Activated CD4-positive, alpha-beta T cell treated with anti-CD3 and anti-CD28 coated beads, Interleukin-2, amount 10 ng/mL, durations not matched to agents 24 days and 14 days (primary cell): ENCODE results near the gene KLK7. TPM values are rescaled to one million over a fixed set of nuclear protein-coding genes. Genes with fewer than 3 reads are reported as not detected.
"Not testable (repeated sequence)": the region's sequence is repeated elsewhere in the genome, so short reads cannot be mapped to it uniquely, and the experiment has no call there.

Source experiments
- DNase-seq: peaks from one replicate; pipeline ENCODE4 v3.0.0; 2022
- H3K27ac Mint-ChIP-seq: one replicate; pipeline ENCODE4 v1.8.0; 2022; ENCODE audit warnings: mild to moderate bottlenecking, mixed read lengths
- H3K27me3 Mint-ChIP-seq: one replicate; pipeline ENCODE4 v1.8.0; 2022; ENCODE audit warnings: mixed read lengths
- H3K36me3 Mint-ChIP-seq: one replicate; pipeline ENCODE4 v1.8.0; 2022; ENCODE audit warnings: low read depth, mild to moderate bottlenecking, mixed read lengths
- H3K4me1 Mint-ChIP-seq: one replicate; pipeline ENCODE4 v1.8.0; 2021; ENCODE audit warnings: mixed read lengths
- H3K4me3 Mint-ChIP-seq: one replicate; pipeline ENCODE4 v1.8.0; 2022; ENCODE audit warnings: mild to moderate bottlenecking, moderate library complexity, mixed read lengths
- H3K9me3 Mint-ChIP-seq: one replicate; pipeline ENCODE4 v1.8.0; 2021; ENCODE audit warnings: mixed read lengths
- intact Hi-C: fragments of 100-400 bp; cut with micrococcal nuclease; formaldehyde crosslinking; loops from one replicate; pipeline ENCODE4 v1.15.1; 2023
- total RNA-seq: library from RNA; stranded (reverse); gene quantifications from 2 replicates; pipeline ENCODE4 v1.2.3, GENCODE V29; 2022

Gene KLK7
- total RNA-seq, 1 donor from 2014 or later, result not detected

DNA sequence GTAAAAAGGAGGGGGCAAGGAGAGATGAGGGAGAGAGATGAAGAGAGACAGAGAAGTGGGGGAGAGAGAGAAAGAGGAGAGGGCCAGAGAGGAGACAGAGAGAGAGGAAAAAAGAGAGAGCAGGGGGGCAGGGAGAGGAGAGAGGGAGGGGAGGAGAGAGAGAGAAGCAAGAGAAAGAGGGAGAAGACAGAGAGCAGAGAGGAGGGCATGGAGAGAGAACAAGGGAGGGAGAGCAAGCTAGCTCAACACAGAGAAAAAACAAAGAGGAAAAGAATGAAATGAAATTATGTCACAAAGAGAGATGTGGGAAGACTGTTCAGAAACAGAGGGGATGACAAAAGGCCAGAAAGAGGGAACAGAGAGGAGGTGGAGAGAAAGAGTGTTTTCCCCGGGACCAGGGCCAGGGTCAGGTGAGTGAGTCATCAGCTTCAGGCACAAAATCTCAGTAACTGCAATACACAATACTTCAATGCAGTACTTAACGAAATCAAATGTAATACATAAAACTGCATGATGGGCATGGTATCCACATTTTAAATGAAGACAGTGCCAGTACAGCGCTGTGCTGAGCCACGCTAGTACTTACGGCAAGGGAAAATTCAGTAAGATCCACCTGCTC is 4.8 kb downstream of the KLK7 start:
- H3K4me3 Mint-ChIP-seq, result no peak overlapping the region
- H3K9me3 Mint-ChIP-seq, result no peaks in the 10 kb centered on the region
- no peak overlapping the region for H3K27ac Mint-ChIP-seq
- H3K27me3 Mint-ChIP-seq, result peaks cover 12% of the 10 kb centered on the region
- no peaks in the 10 kb centered on the region for H3K36me3 Mint-ChIP-seq
- DNase-seq, result no peak
- intact Hi-C loops, result no loop called here
- no peaks in the 10 kb centered on the region for H3K4me1 Mint-ChIP-seq

DNA sequence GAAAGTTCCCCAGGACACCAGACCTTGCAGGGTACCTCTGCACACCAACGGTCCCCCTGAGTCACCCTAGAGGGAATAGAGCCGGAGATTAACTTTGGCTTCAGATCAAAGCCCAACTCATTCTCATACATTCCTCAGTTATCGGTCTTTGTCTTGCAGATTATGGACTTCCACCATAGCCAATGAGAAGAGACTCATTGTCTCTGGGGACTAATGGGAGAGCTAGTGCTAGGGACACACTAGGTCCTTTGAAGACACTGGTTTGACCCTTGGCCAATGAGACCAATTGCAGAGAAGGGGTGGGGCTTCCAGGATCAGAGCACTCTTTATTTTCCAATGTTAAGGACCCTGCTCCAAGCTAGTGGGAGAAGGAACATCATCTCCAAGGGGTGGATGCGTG is 6.1 kb downstream of the KLK7 start:
- H3K36me3 Mint-ChIP-seq, result no peaks in the 10 kb centered on the region
- H3K9me3 Mint-ChIP-seq, result no peaks in the 10 kb centered on the region
- peaks cover 11% of the 10 kb centered on the region for H3K27me3 Mint-ChIP-seq
- H3K4me3 Mint-ChIP-seq, result no peak overlapping the region
- DNase-seq, result no peak
- H3K27ac Mint-ChIP-seq, result no peak overlapping the region
- H3K4me1 Mint-ChIP-seq, result no peaks in the 10 kb centered on the region
- intact Hi-C loops, result no loop called here

DNA sequence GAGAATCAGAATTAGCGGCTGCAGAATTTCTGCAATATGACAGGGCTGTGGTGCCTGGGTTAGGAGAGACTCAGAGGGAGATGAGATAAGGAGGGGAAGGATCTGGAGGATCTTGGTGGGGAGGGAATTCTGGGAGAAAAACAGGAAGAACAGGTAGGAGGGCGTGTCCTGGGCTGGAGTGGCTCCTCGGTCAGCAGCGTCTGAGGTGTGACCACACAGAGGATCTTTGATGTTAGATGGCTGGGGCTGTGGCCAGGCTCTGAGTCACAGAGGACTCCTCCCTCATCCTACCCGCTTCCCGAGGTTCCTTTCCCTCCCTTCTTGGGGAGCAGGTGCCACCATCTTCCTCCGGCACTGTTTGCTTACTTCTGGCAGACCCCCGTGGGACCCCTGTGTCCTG is 8.0 kb downstream of the KLK7 start:
- Mint-ChIP-seq H3K27ac (no peak overlapping the region), H3K27me3 (peaks cover 7% of the 10 kb centered on the region), H3K9me3 (no peaks in the 10 kb centered on the region), H3K36me3 (no peaks in the 10 kb centered on the region), H3K4me3 (no peak overlapping the region), H3K4me1 (no peaks in the 10 kb centered on the region)
- intact Hi-C loops, result no loop called here
- no peak for DNase-seq

DNA sequence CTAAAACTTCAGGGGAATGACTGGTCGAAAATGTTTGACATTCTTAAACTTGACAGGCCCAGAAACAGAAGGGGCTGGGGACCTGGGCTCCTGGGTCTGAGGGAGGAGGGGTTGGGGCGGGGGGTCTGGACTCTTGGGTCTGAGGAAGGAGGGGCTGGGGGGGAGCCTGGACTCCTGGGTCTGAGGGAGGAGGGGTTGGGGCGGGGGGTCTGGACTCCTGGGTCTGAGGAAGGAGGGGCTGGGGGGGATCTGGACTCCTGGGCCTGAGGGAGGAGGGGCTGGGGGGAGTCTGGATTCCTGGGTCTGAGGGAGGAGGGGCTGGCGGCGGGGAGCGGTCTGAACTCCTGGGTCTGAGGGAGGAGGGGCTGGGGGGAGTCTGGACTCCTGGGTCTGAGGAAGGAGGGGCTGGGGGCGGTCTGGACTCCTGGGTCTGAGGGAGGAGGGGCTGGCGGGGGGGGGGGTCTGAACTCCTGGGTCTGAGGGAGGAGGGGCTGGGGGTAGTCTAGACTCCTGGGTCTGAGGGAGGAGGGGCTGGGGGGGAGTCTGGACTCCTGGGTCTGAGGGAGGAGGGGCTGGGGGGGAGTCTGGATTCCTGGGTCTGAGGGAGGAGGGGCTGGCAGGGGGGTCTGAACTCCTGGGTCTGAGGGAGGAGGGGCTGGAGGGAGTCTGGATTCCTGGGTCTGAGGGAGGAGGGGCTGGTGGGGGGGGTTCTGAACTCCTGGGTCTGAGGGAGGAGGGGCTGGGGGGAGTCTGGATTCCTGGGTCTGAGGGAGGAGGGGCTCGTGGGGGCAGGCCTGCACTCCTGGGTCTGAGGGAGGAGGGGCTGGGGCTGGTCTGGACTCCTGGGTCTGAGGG is 8.8 kb downstream of the KLK7 start:
- no peak for DNase-seq
- H3K4me1 Mint-ChIP-seq, result no peaks in the 10 kb centered on the region
- H3K27ac Mint-ChIP-seq, result no peak overlapping the region
- intact Hi-C loops, result no loop called here
- H3K9me3 Mint-ChIP-seq, result no peaks in the 10 kb centered on the region
- peaks cover 7% of the 10 kb centered on the region for H3K27me3 Mint-ChIP-seq
- H3K36me3 Mint-ChIP-seq, result no peaks in the 10 kb centered on the region
- H3K4me3 Mint-ChIP-seq, result no peak overlapping the region

DNA sequence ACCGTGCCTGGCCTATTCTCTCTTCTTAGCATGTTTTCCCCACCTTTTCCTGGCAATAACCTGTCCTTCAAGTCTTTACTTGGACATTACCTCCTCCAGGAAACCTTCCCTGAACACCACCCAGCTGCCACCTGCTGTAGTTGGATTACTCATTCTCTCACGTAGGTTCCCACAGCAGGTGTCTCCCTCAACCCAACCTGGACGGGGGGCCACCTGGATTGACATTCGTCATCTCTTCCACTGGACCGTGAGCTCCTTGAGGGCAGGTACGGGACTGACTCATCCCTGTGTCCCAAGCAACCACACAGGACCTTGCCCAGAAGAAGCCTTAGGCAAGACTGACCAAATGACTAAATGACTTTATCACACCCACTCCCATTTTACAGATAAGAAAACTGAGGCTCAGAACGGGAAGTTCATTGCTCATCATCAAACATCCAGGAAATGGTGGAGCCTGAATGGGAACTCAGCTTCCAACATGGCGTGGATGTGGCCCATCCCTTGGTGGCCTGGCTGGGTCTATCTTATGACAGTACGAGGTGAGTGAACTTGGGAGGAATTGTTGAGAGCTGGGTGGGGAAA is 10.8 kb downstream of the KLK7 start:
- H3K36me3 Mint-ChIP-seq, result no peaks in the 10 kb centered on the region
- no peak overlapping the region for H3K27ac Mint-ChIP-seq
- H3K9me3 Mint-ChIP-seq, result no peaks in the 10 kb centered on the region
- intact Hi-C loops, result no loop called here
- peaks cover 7% of the 10 kb centered on the region for H3K27me3 Mint-ChIP-seq
- DNase-seq, result no peak
- H3K4me1 Mint-ChIP-seq, result no peaks in the 10 kb centered on the region
- H3K4me3 Mint-ChIP-seq, result no peak overlapping the region

DNA sequence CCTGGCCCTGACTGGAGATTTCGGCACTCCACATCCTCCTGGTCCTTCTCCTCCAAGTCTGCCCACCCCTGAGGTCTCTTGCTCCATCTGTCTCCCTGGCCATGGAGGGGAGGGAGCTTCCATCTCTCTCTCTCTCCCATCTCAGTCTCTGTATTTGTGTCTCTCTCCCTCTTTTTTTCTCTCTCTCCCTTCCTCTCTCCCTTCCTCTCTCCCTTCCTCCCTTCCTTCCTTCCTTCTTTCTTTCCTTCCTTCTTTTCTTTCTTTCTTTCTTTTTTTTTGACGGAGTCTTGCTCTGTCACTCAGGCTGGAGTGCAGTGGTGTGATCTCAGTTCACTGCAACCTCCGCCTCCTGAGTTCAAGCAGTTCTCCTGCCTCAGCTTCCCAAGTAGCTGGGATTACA is 13.9 kb downstream of the KLK7 start:
- DNase-seq, intact Hi-C loops, H3K4me1 Mint-ChIP-seq, H3K4me3 Mint-ChIP-seq, H3K27ac Mint-ChIP-seq, H3K27me3 Mint-ChIP-seq, H3K9me3 Mint-ChIP-seq, H3K36me3 Mint-ChIP-seq: not testable (repeated sequence)

DNA sequence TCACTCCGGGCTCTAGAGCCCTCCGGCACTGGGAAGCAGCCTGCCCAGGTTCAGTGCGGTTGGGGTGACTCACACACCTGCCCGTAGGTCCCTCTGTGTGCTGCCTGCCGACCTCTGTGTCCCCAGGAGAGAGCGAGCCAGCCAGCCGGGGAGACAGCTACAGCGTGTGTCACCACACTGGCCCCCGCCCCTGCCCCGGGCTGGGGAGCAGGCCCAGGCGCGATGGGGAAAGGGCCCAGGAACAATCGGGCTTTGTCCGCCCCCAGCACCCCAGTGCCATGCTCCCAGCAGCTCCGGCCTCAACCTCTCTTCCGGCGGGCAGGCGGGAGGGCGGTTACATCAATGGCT is 14.3 kb downstream of the KLK7 start, which contains the start of gene KLK6:
KLK6 (minus strand) TSS at position 179 of the 348 bp plus-strand sequence. CDS start 1,487 bp downstream, outside the sequence.
- no peak within 1 kb of the TSS for H3K4me3 Mint-ChIP-seq
- no peaks in the 10 kb centered on the region for H3K9me3 Mint-ChIP-seq
- intact Hi-C loops, result no loop called here
- H3K4me1 Mint-ChIP-seq, result no peaks in the 10 kb centered on the region
- H3K27me3 Mint-ChIP-seq, result peaks cover 6% of the 10 kb centered on the region
- H3K36me3 Mint-ChIP-seq, result no peaks in the 10 kb centered on the region
- no peak for DNase-seq
- no peak within 1 kb of the TSS for H3K27ac Mint-ChIP-seq

DNA sequence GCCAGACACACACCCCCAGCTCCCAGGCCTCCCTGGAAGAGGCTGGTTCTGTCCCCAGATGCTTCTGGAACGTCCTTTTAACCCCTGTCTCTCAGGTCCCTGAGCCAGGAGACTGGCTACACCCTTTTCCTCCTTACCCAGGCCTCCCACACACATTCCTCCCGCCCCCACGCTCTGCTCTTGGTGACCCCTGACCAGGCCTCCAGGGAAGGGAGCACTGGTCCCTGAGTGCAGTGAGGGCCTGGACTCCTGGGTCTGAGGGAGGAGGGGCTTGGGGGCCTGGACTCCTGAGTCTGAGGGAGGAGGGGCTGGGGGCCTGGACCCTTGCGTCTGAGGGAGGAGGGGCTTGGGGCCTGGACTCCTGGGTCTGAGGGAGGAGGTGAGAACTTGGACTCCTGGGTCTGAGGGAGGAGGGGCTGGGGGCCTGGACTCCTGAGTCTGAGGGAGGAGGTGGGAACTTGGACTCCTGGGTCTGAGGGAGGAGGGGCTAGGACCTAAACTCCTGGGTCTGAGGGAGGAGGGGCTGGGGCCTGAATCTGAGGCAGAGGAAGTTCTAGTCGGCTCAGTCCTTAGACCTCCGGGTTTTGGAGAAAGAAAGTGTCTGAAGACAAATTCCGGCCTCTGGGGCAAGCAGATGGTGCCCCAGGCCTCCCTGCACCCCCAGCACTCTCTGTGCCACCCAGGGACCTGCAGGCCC is 14.9 kb downstream of the KLK7 start:
- H3K4me3 Mint-ChIP-seq, result no peak overlapping the region
- peaks cover 5% of the 10 kb centered on the region for H3K27me3 Mint-ChIP-seq
- H3K9me3 Mint-ChIP-seq, result no peaks in the 10 kb centered on the region
- H3K36me3 Mint-ChIP-seq, result no peaks in the 10 kb centered on the region
- DNase-seq, result no peak
- no peaks in the 10 kb centered on the region for H3K4me1 Mint-ChIP-seq
- intact Hi-C loops, result no loop called here
- no peak overlapping the region for H3K27ac Mint-ChIP-seq

DNA sequence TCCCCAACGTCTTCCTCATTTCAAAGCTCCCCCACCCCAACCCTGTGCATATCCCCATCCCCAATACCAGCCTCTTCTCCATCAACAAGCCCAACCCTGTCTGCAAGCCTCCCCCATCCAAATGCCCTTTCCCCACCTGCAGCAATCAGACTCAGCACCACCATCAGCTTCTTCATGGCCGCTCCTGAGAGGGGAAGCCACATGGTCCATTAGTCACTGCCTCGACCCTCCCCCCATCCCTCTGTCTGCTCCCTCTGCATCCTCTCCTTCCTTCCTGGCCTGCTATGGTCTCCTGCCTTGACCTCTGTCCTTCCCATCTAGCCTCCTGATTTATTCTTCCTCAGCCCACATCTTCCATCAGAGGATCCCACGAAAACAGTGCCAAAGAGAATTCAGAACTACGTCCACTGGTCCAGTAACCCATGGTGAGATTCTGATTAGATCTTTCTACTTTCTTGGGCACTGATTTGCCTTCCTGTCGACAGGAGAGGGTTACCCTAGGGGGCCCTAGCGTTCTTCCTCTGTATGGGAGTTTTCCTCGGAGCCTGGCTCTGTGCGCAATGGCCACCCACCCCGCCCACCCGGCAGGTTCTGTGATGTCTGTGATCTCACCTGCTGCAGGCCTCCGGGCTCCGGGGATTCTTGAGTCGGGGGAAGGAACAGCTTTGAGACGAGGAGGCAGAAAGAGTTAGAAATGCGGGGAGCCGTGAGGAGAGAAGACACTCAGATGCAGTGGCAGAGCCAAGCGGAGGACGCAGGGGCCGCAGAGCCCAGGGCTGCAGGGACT is 15.6 kb downstream of the KLK7 start:
- intact Hi-C loops, result no loop called here
- Mint-ChIP-seq H3K27ac (no peak overlapping the region), H3K9me3 (no peaks in the 10 kb centered on the region), H3K4me3 (no peak overlapping the region), H3K27me3 (peaks cover 5% of the 10 kb centered on the region), H3K4me1 (no peaks in the 10 kb centered on the region), H3K36me3 (no peaks in the 10 kb centered on the region)
- no peak for DNase-seq

DNA sequence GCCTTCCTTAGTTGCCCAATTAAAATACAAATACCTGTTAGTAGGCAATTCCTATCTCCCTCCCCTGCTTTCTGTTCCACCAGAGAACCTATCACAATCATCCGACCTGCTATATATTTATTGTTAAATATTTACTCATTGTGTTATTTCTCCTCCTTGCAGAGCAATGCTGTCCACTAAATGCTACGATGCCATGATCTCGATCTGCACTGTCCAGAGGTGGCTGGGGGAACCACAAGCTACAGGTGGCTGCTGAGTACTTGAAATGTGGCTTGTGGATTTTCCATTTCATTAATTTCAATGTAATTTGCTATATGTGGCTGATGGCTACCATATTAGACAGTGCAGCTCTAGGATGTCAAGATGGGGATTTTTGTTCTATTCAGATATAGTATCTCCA is 19.5 kb downstream of the KLK7 start:
- H3K27me3 Mint-ChIP-seq, result peaks cover 2% of the 10 kb centered on the region
- no peak overlapping the region for H3K4me3 Mint-ChIP-seq
- no peak for DNase-seq
- H3K9me3 Mint-ChIP-seq, result peaks cover 4% of the 10 kb centered on the region
- H3K27ac Mint-ChIP-seq, result no peak overlapping the region
- no peaks in the 10 kb centered on the region for H3K36me3 Mint-ChIP-seq
- no peaks in the 10 kb centered on the region for H3K4me1 Mint-ChIP-seq
- intact Hi-C loops, result no loop called here

DNA sequence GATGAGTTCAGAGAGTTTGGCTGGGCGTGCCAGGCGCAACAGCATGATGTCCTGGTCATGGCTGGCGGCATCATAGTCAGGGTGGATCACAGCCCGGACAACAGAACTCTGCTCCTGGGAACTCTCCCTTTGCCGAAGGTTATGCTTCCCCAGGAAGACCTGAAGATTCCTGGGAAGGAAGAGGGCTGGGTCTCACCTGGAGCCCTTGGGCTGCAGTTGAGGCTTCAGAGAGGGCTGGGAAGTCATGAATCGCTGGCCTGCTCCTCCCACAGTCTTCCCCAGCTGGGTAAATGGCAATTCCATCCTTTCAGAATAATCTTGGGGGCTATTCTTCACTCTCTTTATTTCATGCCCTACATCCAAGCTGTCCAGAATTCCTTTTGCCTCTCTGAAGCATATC is 20.3 kb downstream of the KLK7 start:
- peaks cover 2% of the 10 kb centered on the region for H3K27me3 Mint-ChIP-seq
- no peaks in the 10 kb centered on the region for H3K36me3 Mint-ChIP-seq
- H3K9me3 Mint-ChIP-seq, result peaks cover 4% of the 10 kb centered on the region
- no peak overlapping the region for H3K4me3 Mint-ChIP-seq
- H3K27ac Mint-ChIP-seq, result no peak overlapping the region
- no peak for DNase-seq
- no peaks in the 10 kb centered on the region for H3K4me1 Mint-ChIP-seq
- intact Hi-C loops, result no loop called here

DNA sequence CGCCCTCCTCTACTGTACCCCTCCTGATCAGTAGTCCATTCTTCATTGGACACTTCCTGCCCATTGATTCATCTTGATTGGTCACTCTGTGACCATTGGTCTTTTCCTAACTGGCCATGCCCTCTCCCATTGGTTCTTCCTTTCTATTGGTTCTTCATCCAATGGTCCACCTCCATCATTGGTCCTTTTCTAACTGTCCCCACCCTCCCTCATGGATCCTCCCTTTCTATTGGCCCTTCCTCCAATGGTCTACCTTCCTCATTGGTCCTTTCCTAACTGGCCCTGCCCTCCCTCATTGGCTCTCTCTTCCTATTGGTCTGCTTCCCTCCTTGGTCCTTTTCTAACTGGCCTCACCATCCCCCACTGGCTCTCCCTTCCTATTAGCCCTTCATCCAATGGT is 21.5 kb downstream of the KLK7 start:
- H3K36me3 Mint-ChIP-seq, result no peaks in the 10 kb centered on the region
- DNase-seq, result no peak
- no peak overlapping the region for H3K27ac Mint-ChIP-seq
- H3K4me1 Mint-ChIP-seq, result no peaks in the 10 kb centered on the region
- intact Hi-C loops, result no loop called here
- H3K27me3 Mint-ChIP-seq, result peaks cover 2% of the 10 kb centered on the region
- H3K4me3 Mint-ChIP-seq, result no peak overlapping the region
- H3K9me3 Mint-ChIP-seq, result peaks cover 4% of the 10 kb centered on the region

DNA sequence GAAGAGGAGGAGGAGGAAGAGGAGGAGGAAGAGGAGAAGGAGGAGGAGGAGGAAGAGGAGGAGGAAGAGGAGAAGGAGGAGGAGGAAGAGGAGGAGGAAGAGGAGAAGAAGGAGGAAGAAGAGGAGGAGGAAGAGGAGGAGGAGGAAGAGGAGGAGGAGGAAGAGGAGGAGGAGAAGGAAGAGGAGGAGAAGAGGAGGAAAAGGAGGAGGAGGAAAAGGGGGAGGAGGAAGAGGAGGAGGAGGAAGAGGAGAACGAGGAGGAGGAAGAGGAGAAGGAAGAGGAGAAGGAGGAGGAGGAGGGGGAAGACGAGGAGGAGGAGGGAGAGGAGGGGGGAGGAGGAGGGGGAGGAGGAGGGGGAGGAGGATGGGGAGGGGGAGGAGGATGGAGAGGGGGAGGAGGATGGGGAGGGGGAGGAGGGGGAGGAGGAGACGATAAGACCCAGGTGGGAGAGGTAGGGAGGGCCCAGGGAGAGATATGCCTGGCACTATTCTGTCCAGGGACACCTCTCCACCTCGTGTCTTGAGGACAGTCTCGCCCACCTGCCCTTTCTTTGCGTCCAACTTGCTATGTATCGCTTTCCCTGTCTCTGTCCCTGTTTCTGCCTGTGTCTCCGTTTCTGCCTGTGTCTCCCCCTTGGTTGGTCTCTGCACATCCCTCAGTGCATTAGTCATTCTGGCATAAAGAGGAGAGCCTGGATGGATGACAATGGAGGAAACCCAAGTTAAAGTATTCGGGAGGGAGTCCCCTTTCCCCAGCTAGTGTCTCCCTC is 23.8 kb downstream of the KLK7 start:
- no peak for DNase-seq
- peaks cover 4% of the 10 kb centered on the region for H3K9me3 Mint-ChIP-seq
- no peak overlapping the region for H3K4me3 Mint-ChIP-seq
- no peak overlapping the region for H3K27ac Mint-ChIP-seq
- H3K27me3 Mint-ChIP-seq, result peaks cover 4% of the 10 kb centered on the region
- H3K4me1 Mint-ChIP-seq, result no peaks in the 10 kb centered on the region
- no peaks in the 10 kb centered on the region for H3K36me3 Mint-ChIP-seq
- intact Hi-C loops, result no loop called here
